ENCODE data around the gene CNDP2.

The CNDP2 gene

DNA sequence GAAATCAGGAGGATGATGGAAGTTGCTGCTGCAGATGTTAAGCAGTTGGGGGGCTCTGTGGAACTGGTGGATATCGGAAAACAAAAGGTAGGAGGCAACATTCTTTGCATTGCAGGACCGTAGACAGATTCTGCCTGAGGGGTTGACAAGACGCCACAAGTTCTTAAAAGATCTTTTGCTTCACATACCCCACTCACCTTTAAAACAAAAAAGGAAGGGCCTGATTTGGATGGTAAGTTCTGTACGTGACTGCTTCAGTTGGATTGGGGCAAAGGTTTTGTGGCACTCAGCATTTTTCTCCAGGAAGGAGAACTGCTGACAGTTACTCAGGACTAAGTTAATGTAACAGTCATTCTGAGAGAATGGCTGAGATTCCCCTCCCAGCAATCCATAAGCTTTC lies 5.2 kb downstream of the CNDP2 start:
- no peak for DNase-seq

DNA sequence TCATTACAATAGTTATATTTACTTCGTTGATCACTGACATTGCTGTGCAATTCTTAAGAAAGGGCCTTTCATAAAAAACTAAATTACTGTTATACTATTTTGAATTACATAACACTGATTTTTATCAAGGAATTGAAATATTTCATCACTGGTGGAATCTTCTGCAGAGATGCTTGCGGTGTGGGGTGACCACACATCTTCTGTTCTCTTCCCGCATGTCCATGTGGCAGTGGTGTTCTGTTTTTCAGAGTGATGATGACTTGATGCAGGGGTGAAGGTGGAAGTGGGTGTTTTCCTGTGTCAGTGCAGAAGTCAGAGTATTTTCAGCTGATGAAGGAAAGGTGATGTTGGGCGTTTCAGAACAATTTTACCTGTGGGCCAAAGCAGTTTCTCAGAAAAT lies 7.0 kb downstream of the CNDP2 start:
- no peak for DNase-seq

DNA sequence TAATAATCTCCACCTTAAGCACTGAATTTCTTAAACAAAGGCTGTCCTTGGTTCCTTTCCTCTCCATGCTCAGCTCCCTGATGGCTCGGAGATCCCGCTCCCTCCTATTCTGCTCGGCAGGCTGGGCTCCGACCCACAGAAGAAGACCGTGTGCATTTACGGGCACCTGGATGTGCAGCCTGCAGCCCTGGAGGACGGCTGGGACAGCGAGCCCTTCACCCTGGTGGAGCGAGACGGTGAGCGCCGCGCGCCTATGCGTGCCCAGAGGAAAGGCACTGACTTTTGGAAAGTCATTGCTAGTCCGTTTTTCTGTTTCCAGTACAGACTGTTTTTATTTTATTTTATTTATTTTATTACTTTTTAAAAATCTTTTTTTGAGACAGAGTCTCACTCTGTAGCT lies 9.6 kb downstream of the CNDP2 start:
- no peak for DNase-seq

DNA sequence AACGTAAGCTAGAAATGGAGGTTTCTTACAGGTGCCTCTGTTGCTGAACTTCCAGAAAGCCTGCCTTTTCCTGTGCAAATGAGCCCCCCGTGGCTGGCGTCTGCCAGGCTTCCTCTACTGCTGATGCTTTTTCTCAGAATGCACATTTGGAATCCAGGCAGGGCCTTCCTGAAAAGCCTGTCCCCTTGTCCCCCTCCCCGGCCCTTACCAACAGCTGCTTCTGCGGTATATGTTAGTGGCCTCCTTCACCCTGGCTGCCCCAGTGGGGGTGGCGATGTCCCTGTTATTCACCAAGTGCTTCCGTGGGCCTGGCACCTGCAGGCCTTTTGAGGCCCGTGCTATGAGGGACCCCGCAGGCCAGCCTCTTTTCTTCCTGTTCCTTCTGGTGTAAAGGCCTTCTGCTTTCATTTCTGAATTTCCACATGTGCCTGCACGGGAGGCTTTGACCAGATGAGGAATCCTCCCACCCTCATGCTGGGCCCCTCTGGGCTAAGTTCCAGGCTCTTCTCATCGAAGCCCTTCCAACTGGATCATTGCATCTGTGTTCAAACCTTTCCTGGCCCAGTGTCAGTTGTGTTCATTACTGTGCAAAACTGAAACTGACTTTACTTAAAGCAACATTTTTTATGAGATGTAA lies 10.4 kb downstream of the CNDP2 start:
- no peak for DNase-seq

DNA sequence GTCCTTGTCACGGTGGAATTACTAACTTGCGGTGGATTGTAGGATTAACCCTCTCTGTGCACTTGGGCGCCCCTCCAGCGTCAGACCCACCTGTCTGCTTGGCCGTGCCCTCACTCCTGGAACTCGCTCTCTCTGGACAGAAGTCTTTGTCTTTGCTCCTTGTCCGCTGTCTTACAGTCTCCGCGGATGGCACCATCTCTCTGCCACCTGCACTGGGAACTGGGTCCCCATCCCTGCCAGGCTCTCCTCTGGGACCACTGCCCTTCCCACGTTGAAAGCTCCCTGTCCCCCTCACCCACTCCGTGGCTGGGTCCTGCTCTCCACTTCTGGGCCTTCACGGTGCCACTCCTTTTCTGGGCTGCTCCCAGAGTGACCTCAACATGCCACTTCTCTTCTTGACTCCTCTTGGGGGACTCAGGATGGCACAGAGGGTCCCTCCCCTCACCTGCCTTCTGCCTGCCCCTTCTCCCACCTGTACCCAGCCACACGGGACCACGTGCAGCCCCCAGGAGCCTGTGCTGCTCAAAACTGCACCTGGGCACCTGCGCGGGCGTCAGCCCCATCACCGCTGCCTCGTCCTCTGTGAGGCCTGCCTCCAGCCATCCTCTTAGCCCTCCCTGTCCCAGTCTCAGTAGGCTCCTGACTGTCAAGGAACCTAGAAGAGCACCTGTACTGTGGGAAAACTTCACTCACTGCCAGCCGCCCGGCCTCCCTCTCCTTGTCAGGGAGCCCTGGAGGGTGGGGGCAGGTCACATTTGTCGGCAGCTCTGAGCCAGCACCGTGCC lies 11.1 kb downstream of the CNDP2 start:
- DNase-seq, result no peak

DNA sequence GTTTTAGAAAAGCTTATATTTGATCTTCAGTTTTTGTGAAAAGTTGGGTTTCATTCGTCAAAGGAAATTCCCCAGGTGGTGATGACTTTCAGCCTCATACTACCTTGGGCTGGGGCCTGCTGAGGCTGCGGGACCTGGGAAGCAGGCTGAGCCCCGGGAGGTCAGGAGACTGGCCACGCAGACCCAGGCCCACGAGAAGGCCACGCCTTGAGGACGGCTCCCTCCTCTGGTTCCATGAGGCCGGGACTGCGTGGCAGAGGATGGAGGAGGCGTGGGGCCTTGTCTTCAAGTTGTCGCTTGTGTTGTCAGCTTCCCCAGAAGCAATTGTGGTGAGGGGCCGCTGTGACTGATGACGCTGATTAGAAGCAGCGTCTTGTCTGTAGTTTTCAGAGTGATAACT lies 11.8 kb downstream of the CNDP2 start:
- no peak for DNase-seq

DNA sequence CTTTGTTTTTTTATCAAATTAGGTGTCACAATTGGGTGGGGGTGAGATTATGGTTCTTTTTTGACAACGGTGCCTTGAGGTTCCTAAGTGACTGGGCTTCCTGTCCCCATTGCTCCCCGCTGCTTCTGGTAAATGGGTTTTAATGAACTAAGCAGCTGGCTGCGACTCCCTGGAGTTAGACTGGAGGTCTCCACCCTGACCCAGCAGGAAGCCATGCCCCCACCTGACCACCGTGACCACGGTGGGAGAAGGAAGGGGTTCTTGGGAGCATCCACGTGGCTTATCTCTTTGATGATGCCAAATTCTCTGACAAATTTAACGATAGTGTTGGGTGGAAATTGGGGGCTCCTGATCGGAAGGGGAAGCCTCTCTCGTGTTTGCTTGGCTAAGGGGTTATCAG lies 12.2 kb downstream of the CNDP2 start:
- DNase-seq, result no peak

DNA sequence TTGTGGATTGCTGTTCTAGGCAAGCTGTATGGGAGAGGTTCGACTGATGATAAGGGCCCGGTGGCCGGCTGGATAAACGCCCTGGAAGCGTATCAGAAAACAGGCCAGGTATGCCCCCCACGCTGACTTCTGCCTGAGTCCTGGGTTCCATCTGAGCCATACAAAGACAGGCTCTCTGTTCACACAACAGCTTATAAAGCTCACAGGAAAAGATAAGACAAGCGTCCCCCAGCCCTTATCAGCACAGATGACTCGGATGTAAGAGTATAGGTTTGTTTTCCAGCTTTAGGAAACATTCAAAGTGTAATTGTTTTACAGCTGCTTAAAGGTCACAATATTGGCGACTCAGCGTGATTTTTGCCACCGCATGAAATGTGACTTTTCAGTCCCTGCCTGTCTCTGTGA lies 12.7 kb downstream of the CNDP2 start:
- DNase-seq, result no peak

DNA sequence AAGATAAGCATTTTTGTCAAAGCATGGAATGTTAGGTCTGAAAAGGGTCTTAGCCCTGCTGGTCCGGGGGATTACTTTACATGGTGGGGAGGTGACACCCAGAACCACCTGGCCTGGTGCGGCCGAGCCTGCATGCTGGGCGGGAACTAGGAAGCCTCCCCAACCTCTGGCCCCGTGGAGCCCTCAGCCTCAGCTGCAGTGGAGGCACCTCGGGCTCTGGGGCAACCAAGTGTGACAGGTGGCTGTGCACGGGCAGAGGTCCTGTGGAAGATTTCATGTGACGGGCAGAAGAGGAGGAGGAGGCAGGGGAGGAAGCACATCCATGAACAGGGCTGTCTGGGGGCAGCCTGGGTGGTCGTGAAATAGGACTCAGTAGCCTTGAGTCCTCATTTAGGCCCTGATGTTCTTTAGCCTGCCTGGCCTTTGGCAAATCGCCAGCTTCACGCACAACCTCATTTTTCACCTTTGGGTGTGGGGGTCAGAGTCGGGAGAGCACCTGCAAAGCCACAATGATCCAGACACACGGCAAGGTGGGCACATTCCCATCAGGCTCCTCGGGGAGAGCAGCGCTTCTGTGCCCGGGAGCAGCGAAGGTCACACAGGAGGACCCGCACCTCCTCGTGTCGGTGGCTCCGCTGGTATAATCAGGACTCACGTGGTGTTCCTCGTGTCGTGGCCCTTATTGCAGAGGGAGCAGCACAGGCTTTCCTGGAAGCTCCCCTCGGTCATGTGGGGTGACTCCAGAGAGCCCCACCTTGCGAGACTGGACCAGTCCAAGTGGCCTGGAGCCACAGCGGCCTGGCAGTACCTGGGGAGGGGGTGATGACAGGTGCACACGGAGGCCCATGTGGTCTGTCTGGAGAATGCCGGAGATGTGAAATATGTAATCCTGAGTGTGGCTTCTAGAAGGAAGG lies 13.9 kb downstream of the CNDP2 start:
- no peak for DNase-seq

DNA sequence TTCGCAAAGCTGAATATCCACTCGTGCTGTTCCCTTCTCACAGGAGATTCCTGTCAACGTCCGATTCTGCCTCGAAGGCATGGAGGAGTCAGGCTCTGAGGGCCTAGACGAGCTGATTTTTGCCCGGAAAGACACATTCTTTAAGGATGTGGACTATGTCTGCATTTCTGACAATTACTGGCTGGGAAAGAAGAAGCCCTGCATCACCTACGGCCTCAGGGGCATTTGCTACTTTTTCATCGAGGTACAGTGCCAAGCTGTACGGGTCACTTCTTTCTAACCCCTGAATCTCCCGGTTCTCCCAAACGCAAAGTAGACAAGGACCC lies 14.6 kb downstream of the CNDP2 start:
- no peak for DNase-seq

DNA sequence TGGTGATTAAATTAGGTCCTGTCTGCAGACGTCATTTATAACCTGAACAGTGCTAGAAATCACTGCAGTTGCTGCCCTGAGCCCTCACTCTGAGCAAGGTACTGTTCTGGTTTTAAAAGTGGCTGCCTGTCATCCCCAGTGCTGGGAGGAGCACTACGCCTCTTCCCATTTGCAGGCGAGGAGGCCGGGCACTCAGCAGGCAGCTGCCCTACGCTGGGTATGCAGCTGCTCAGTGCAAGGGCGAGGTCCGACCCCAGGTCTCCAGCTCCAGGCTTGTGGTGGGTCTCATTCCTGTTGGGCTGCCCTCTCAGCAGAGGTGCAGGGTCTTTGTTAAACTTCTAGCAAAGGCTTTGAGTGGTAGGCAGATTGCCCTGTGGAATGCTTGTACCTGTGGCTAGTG lies 15.7 kb downstream of the CNDP2 start:
- DNase-seq, result no peak

DNA sequence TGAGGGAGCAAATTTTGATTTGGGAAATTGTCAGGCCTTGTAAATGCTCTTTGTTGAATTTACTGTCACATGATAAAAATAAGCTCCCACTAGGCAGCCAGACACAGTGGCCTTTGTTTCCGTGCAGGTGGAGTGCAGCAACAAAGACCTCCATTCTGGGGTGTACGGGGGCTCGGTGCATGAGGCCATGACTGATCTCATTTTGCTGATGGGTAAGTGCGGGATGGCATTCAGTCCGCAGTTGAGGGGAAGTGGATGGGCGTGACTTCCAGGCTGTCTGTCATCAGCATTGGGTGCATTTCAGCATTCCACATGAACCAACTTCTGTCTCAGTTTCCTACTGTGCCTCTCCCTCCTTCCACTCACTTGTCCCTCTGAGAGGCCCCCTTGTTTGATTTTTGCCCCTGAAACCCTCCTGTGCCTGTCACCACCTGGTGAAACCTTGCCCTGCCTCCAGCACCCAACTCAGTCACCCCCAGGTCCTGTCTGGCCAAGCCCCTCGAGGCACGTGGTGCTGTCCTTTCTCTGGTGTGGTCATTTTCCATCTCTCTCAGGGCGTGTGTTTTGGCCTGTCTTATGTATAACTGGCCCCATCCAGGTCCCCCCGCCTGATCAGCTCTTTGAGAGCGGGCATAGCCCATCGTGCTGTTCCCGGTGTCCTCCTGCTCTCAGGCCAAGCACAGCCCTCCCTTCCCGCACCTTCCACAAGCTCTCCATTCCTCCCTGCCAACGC lies 16.3 kb downstream of the CNDP2 start:
- DNase-seq, result no peak

DNA sequence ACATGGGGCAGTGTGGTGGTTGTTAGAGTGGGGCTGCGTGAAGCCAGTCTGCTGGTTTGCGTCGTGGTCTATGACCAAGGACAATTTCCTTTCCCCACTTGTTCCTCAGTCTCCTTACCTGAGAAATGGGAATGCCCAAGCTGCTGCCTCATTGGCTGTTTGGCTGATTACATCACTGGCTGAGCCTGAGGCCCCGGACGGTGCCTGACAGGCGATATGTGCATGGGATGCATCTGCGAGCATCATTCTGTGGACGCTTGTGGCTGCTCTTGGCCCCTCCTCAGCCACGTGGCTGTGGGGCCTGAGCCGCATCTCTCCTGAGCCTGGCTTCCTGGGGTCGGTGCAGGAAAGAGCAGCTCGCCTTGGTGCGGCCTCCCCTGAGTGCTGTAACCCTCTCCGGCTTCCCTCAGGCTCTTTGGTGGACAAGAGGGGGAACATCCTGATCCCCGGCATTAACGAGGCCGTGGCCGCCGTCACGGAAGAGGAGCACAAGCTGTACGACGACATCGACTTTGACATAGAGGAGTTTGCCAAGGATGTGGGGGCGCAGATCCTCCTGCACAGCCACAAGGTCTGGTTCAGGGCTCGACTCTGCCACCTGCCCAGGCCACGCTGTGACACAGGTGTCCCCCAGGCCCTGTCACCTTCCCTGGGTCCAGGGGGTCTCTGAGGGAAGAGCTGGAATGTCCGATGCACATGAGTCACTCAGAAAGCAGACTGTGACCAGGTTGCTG lies 17.2 kb downstream of the CNDP2 start:
- no peak for DNase-seq

DNA sequence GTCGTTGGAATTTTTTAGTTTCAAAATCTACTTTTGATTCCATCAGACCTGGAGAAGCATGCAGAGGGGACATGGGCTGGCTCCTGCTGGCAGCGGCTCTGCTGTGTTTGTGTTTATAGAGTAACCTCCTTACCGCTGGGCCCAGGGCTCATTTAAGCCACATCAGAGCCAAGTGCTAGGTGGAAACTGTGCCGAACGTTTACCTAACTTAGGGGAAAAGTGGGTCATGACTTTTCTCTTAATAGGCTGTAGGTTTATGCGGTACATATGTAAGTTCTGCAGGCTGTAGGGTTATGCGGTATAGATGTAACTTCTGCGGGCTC lies 17.7 kb downstream of the CNDP2 start:
- DNase-seq, result no peak

DNA sequence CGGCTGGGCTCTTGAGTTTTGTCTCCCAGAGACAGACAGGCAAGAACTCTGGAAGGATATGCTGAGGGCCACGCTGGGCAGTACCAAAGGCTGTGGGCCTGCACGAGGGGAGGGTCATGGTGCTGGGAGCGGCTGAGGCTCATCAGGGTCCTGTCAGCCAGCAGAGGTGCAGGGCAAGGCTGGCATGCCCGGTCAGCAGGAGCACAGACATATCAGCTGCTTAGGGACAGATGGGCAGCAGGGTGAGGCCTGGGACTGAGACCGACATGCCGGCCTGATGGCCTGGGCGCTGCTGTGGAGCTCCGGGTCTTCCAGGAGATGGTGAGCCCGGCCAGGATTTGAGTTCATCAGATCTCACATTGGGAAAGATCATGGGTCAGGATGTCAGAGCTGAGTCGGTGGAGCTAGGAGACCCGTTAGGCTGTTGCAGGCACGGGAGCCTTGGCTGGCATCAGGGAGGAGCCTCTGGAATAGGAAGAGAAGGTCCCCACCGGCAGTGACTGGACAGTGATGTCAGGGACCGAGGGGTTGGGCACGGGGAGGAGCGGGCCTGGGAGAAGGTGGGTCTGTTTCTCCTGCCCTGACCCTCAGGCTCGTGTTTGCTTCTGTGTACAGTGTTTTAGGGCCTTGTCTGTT lies 18.8 kb downstream of the CNDP2 start:
- DNase-seq, result no peak

DNA sequence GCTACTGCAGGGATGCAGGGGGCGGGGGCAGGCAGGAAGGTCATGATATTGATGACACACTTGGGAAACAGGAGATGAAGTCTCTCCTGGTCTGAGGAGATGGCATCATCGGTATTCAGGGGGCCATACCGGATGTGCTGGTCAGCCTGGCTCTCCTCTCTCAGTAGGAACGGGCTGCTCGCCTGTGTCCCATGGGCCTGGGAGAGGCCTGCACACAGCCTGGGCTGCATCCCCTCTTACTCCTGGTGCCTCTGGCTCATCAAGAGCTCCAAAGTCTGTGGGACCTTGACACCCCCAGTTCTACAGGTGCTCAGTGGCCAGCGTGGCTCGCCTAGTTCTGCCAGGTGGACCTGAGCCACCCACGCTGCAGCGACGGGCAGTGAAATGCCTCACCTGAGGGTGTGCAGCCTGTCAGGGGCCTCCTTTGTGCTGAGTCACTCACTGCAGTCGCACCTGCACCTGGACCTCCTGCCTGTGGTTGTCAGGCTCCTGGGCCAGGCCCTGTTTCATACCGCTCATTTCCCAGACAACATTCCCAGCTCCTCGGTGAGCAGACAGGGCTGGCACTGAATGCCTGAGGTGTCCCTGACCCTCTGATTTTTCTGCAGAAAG lies 19.6 kb downstream of the CNDP2 start:
- DNase-seq, result no peak

DNA sequence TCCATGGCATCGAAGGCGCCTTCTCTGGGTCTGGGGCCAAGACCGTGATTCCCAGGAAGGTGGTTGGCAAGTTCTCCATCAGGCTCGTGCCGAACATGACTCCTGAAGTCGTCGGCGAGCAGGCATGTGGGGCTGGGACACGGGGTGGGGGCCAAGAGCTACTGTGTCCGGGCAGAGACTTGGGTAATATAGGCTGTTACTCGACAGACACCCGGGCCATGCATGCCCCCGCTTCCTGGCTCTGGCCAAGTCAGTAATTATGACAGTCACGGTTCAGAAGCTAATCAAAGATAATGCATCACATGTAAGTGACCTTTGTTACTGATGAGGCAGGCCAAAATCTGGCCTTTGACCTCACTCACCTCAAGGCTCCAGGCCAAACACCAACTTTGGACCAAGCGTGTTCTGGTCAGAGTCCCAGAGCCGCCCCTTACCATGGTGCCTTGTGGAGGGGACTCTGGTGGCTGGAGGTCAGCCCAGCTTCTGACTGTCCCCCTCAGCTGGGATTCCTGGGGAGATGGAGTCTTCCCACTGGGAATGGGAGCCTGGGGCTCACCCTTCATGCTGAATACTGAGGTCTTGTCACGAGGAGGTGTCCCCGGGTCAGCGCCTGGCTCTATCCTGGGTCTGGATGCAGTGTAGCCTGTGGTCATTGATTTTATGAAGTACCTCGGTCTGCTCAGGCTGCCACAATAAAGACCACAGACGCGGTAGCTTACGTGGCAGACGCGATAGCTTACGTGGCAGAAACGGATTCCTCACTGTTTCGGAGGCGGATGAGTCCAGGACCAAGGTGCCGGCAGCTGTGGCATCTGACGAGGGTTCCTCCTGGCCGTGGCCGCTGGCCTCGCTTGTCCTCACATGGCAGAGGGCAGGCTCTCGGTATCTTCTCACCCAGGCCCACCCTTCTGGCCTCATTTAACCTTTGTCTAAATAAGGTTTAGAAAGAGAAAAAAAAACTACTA lies 20.4 kb downstream of the CNDP2 start:
- DNase-seq, result no peak

DNA sequence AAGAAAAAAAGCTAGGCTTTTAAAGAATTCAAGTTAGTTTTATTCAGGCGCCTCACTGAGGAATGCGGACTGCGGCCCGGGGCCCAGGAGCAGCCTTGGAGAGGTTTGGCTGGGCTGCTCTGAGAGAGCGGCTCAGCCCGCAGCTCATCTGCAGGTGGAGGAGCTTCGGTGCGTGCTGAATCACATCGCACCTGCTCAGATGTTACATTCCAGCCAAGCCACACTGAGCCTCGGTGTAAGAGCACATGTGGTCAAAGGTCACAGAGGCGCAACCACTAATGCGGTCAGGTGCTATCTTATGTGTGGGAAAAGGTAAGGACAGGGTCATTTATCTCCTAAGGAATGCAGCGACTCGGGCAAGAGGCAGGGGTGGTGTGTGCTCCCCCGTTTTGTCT lies 21.1 kb downstream of the CNDP2 start:
- DNase-seq, result no peak

DNA sequence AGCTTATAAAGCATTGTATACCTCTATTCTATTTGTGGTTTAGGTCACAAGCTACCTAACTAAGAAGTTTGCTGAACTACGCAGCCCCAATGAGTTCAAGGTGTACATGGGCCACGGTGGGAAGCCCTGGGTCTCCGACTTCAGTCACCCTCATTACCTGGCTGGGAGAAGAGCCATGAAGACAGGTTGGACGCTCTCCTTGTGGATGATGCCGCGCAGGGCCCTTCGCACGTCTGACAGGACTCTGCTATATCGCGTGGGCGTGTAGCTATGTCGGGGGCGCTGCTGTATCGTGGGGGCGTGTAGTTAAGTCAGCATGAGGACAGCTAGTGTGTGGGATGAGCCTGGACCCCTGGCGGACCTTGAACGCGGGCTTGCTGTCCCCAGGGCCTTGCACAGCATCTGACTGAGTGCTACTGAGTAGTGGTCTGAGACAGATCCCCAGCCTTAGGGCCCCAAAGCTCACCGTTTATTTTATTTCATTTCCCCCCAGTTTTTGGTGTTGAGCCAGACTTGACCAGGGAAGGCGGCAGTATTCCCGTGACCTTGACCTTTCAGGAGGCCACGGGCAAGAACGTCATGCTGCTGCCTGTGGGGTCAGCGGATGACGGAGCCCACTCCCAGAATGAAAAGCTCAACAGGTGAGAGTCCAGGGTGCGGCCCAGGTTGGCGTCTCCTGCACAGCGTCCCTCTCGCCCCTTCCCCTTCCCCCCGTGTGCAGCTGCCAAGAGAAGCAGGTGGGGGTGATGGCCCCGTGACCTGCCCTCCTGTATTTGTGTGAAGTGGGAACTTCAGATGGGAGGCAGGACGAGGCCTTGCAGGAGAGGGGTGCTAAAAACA lies 22.5 kb downstream of the CNDP2 start:
- DNase-seq, result no peak

Measured in stimulated activated CD4-positive, alpha-beta T cell treated with anti-CD3 and anti-CD28 coated beads, Interleukin-2, amount 100 ng/mL, for 24 hours (primary cell).